IPS-11a (cell line): ENCODE results near the gene ESR2.
"Not testable (repeated sequence)": the region's sequence is repeated elsewhere in the genome, so short reads cannot be mapped to it uniquely, and the experiment has no call there.

ENCODE experiments used
- H3K4me3 ChIP-seq: one replicate; pipeline ENCODE4 v1.5.1; 2013; ENCODE audit warnings: low read depth, low read length, control low read depth

The ESR2 gene

DNA sequence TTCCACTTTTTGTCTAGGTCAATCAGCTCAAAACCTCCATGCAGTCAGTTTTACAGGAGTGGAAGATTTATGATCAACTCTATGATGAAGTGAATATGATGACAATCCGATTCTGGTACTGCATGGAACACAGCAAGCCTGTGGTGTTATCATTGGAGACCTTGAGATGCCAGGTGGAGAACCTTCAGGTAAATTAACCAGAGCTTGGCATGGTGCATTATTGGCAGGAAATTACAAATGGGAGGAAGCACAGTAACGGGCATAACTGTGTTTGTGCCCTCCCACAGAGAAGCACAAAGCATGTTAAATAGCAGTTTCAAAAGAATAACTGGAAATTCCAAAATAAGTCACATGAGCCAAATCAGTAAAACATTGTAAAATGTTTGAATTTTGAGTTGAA lies 135.6 kb downstream of the ESR2 start:
- H3K4me3 ChIP-seq, result no peak overlapping the region

DNA sequence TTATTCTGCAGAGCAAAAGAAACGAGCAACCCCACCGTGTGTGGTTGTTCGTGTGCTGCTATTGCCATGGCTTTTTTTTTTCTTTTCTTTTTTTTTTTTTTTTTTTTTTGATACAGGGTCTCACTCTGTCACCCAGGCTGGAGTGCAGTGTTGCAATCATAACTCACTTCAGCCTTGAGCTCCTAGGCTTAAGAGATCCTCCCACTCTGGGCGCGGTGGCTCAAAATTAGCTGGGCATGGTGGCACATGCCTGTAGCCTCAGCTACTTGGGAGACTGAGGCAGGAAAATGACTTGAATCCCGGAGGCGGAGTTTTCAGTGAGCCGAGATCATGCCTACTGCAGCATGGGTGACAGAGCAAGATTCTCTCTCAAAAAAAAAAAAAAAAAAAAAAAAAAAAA lies 144.2 kb downstream of the ESR2 start:
- no peak overlapping the region for H3K4me3 ChIP-seq

DNA sequence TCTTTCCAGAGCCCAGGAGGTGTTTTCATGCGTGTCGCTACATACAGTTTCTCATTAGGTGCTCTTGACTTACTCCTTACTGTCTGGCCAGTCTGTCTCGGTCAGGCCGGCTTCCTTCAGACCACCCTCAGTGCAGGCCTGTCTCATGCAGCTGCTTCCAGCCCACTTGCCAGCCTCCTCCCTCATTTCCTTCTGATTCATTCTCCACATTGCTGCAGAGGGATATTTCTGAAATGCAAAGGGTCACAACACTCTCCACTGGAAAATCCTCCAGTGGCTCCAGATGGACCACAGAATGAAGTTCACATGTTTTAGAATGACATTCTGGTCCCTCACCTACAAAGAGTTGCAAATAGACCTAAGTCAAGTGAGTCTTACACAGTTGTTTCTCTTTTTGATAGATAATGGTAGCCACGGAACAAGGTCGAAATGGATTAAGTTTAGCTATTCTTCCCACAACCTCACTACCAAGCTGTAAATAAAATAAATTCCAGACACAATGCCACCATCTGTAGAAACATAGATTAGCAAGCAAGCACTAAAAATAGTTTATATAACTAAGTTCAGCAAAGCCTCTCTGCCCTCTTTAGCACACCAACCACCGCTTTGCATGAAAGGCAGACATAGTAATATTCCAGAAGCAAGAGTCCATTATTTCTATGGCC lies 146.9 kb downstream of the ESR2 start:
- no peak overlapping the region for H3K4me3 ChIP-seq

DNA sequence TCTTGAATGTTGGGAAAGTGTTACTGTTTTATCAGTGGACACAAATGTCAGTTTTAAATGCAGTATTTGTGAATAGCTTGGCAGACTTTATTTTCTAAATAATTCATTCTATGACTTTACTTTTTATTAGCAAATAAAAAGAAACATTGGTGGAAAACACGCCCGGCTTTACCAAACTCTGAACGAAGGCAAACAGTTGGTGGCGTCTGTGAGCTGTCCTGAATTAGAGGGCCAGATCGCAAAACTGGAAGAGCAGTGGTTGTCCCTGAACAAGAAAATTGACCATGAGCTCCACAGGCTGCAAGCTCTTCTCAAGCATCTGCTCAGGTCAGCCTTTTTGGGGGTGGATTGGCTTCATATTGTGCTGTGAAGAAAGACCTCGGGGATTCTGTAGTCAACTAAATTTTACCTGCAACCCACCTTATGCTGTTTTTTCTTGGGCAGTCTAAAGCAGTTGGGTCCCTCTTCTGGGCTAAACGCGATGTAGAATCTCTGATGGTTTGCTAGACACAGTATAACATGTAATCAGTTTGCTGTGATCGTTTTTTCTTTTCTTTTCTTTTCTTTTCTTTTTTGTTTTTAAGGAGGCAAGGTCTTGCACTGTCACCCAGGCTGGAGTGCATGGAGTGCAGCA lies 156.4 kb downstream of the ESR2 start:
- no peak overlapping the region for H3K4me3 ChIP-seq

DNA sequence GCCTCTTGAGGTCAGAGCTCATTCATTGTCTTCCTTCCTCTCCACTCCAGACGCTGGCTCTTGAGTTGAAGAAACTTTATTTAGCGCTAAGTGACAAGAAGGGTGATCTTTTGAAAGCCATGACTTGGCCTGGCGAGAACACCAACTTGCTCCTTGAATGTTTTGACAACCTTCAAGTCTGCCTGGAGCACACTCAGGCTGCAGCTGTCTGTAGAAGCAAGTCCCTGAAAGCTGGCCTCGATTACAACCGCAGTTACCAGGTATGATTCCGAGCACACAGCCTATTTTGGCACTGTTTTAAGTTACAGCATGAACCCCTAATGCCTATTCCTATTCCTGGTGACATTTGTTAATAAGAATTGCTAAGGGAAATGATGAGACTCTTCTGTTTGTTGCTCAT lies 167.6 kb downstream of the ESR2 start:
- no peak overlapping the region for H3K4me3 ChIP-seq

DNA sequence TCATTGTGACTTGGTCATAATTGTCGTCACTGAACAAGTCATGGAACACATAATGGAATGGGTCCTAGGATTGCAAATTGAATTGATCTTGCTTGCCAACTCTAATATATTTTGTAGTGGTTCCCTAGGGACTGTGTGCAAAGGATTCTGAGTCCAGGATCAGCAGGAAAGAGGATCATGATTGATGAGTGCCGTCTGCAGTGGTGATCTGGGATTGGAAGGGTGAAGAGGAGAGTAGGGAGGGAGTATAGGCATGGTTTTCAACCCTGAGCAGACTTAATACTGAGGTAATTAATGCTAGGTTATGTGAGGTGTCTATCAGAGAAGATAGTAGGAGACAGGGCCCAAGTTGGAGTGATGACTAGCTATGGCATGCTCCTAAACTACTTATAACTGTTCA lies 168.9 kb downstream of the ESR2 start:
- H3K4me3 ChIP-seq, result no peak overlapping the region

DNA sequence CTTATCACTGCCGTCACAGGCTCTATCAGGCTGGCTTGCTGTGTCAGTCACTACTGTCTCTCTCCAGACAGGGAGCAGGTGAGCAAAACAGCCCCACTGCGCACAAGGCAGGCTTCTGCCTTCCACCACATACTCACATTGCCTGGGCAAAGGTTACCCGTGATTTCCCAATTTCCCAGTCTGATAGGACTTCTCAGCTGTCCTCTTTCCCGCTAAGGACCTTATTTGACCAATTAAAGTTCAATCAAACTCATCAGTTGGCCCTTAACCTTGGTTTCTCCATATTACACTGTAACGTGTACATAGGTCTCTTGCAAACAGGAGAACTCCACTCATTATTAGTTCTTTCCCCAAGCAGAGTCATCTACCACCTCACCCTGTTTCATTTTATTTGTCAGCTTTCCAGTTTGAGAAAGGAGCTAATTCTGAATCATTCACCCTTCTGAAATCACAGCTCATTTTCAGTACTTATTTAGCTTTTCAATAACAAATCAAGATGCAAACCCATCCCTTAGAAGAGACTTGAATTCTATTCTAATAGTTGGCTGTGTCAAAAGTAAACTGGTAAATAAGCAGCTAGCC lies 170.8 kb downstream of the ESR2 start:
- no peak overlapping the region for H3K4me3 ChIP-seq

DNA sequence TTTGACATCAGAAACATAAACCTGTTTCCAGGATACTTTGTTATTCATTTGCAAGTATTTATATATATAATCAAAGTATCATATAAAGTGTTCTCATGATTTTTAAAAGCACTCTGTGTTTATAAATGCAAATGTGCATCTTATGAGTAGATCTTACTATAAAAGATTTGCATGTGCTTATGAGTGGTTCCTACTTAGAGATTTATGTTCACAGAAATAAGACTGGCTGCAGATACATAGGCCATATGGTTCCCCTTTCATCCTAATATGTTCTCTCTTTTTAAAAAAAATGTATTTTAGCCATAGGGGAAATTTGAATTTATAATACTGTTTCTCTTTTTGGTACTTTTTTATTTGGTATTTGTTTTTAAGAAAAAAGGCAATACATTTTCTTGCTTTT lies 174.2 kb downstream of the ESR2 start:
- H3K4me3 ChIP-seq, result no peak overlapping the region

DNA sequence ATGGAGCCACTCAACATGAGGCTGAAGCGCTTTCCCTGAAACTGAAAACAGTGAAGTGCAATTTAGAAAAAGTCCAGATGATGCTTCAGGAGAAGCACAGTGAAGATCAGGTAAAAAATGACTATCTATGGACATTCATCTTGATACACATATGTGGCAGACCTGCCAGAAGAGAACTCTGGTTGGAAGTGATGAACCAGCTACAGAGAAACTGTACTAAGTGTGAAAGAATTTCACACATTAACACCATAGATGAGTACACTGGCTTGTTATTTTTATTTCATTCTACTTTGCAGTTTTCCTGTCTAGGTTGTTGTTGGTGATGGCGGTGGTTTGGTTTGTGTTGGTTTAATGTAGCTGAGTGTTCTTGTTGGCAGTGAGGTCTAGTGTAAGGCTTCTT lies 174.7 kb downstream of the ESR2 start:
- no peak overlapping the region for H3K4me3 ChIP-seq

DNA sequence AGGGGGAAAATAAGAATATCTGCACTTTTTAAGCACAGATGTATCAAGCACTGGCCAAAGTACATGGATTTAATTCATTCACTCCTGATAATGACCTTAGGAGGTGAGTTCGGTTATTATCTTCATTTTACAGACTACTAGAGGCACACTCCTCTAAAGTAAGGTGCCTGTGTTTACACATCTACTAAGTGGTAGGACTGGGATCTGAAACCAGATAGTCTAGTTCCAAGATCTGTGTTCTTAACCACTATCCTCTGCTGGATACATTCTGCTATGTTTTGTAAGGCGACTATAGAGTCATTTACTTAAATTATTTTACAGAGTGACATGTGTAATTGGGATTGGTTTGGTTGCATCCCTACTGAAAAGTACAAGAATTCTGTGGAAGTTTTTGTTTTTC lies 175.3 kb downstream of the ESR2 start:
- no peak overlapping the region for H3K4me3 ChIP-seq

DNA sequence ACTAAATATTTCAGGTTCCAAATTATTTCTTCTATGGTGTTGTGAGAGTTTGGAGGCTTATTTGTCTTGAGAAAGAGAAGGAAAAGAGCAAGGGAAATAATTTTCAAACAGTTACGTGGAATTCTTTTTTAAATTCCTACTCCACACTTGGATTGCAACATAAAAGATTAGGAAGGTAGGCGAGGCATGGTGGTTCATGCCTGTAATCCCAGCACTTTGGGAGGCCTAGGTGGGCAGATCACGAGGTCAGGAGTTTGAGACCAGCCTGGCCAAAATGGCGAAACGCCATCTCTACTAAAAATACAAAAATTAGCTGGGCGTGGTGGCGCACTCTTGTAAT lies 175.8 kb downstream of the ESR2 start:
- not testable (repeated sequence) for H3K4me3 ChIP-seq

DNA sequence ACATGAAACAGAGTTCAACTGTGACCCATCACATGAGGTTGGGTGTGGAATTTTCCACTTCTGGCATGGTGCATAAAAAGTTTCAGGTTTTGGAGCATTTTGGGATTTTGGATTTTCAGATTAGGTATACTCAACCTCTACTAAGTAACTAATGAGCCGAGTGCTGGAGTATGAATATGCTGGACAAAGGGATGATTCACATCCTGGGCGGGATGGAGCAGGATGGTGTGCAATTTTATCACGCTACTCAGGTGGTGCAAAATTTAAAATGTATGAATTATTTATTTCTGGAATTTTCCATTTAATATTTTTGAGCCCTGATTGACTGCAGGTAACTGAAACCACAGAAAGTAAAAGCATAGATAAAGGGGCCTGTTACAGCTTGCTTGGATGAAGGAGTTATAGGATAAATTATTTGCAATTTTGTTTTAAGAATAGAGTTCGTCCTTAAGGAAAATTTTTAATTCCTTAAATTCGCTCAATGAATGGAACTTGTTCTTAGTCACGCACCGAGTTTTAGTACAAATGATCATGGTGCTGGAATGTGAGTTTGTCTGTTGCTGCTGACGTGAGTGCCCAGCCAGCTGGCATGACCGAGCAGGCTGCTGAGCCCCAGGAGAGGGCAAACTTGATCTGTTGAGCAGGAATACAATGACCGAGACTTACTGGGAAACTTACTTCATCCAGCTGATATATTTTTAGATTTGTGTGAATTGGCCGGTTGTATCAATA lies 176.3 kb downstream of the ESR2 start:
- H3K4me3 ChIP-seq, result no peak overlapping the region

DNA sequence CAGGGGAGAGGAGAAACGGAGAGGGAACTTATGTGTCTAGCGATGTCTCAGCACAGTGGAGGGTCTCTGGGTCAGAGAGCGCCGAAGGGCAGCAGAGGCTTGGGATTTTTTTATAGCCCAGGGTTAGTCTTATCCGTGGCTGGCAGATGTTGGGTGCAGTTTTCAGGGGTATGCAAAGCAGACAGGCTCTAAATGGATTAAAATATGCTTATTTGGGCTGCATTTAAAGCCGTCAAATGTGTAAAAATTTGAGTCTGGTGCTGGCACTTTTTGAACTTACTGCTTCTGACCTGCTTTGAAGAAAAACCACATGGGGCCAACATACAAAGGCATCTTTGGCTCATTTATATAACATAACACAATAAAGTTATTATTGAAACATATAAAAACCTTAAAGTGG lies 178.8 kb downstream of the ESR2 start:
- no peak overlapping the region for H3K4me3 ChIP-seq

DNA sequence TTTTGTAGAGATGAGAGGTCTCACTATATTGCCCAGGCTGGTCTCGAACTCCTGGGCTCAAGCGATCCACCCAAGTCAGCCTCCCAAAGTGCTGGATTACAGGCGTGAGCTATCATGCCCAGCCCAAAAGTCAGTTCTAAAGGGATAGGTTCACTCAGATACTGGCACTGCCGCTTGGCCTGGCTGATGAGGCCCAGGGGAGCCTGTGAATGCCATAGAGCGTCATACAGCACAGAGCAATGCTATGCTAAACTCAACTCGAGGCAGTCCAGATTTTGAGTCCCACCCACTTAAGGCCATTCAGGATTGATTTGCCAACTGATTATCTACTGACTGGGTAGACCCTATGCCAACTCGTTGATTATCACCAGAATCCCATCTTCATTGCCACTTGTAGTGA lies 179.4 kb downstream of the ESR2 start:
- H3K4me3 ChIP-seq, result no peak overlapping the region

DNA sequence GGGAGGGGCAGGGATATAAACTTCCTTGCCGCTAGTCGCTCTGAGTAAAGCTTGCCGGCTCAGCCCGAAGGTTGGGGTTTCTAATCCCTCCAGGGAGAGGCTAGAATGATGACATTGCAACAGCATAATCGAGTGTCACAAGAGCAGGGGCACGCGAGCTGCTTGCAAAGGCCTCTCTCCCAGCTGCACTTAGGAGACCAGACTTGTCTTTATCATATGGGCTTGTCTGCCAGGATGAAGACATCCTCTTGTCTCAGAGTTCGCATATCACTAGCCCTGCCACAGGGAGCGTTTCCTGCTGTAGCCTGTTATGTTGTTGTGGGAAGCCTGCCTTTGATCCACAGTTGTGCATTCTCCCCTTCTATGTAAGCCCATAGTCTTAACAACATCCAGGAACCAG lies 180.0 kb downstream of the ESR2 start:
- H3K4me3 ChIP-seq, result no peak overlapping the region

DNA sequence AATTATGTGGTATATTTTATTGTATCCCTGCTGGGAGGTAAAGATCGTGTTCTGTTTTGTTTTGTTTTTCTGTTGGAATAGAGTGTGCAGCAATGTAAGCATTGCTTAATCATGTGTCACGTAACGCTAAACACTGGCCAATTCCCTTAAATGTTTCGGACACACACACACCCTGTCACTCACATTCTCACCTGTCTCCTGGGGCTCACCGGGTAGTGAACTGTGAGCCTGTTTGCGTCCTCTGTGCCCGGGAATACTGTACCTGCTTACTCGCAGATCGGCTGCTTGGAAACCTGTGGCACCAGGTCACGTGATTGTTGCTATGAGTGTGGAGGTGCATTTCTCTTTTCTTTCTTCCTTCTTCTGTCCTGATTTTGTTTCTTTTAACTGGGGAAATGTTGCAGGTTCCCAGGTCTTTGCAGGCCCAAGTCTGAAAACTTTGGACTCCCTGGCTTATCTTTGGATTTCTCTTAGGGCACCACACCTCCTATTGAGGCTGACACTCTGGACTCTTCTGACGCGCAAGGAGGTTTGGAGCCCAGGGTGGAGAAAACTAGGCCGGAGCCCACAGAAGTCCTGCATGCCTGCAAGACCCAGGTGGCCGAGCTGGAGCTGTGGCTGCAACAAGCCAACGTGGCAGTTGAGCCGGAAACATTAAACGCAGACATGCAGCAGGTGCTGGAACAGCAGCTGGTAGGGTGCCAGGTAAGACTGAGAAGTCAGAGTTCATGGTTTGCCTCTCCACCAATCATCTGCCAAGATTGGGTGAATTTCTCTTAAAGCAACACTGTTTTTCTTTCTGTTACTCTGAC lies 181.1 kb downstream of the ESR2 start:
- no peak overlapping the region for H3K4me3 ChIP-seq

DNA sequence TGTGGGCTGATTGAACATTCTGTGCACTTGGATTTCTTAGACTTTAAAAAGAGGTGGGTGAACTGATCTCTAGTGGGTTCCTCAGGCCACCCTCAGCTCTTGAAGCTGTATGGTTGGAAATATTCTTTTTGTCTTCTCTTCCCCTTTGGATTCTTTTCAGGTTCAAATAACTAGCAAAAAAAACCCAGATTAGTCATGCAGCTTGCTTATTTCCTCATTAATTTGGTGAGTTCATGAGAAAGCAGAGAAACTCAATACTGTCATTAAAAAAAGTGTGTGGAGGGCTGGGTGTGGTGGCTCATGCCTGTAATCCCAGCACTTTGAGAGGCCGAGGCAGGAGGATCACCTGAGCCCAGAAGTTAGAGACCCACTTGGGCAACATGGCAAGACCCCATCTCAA lies 183.4 kb downstream of the ESR2 start:
- no peak overlapping the region for H3K4me3 ChIP-seq

DNA sequence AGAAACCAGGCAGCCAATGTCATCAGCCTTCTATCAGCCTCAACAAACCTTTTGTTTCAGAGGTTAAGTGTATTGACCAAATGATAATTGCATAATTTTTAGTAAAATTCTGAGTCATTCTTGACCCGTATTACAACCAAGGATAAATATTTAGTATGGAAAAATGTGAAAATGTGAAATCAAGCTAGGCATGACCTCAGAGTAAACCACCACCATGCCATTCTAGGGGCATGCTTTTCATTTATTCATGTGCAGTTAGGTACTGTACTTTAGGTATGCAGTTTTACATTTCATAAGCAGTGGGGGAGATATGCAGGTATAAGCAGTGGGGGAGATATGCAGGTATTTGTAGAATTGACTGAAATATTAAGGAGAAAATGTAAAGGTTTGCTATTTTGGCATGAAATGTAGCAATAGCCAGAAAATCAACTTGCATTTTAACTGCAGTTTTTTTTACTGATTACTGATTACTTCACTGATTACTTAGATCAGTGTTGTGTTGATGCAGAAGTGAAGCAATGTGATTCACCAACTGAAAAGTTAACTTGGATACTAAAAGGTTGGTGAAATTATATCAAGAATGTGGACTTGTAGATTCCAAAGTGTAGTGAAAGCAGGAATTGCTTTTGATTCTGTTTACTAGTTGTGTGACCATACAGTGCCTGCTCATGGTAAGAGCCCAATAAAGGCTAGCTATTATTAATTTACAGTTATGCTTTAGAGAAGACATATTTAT lies 184.2 kb downstream of the ESR2 start:
- H3K4me3 ChIP-seq, result no peak overlapping the region

DNA sequence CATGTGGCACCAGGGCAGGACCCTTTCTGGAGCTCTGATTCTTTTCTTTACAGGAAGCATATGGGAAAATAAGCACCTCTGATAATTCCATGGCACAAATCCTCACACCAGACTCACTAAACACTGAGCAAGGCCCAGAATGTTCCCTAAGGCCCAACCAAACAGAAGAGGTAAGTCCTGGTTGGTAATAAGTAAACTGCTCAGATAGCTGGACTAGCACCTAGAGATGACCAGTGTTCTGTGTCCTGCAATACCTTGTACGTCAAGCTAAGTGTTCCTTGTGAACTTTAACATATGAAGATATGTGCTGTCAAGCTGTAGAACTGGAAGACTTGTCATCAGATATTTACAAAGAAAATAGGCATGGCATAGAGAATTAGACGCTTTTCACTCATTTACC lies 186.7 kb downstream of the ESR2 start:
- no peak overlapping the region for H3K4me3 ChIP-seq

DNA sequence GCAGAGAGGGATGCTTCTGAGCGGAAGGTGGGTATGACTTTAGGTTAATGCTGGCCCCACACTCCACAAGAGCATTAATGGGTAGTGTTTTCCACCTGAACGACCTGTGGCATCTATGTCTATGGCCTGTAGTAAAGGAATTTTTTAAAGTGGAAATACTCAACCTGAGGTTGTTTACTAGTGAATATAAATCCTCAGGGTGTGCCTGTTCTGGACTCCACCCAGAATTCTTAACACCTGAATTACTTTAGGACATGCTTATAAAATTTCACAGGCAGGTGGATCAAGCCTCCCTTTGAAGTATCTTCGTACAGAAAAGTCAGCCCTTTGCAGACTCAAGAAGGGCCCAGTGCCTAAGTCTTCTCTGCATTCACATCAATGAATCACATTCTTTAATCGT lies 196.1 kb downstream of the ESR2 start:
- H3K4me3 ChIP-seq, result no peak overlapping the region

DNA sequence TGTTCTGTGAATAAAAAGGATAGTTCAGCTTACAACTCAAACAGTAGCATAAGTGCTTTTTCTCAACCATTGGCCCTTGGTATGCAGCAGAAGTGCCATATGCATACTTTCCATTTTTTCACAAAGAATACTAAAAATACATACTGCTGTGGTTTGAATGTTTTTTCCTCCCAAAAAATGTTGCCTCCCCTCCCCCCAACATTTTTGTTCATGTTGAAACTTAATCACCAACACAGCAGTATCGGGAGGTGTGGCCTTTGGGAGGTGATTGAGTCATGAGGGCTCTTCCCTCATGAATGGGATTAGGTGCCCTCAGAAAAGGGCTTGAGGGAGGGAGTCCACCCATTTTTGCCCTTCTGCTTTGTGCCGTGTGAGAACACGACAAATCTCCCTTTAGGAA lies 198.6 kb downstream of the ESR2 start:
- H3K4me3 ChIP-seq, result no peak overlapping the region
